ENCODE data around the gene REEP6.
"Not testable (repeated sequence)": the region's sequence is repeated elsewhere in the genome, so short reads cannot be mapped to it uniquely, and the experiment has no call there.

The REEP6 gene

DNA sequence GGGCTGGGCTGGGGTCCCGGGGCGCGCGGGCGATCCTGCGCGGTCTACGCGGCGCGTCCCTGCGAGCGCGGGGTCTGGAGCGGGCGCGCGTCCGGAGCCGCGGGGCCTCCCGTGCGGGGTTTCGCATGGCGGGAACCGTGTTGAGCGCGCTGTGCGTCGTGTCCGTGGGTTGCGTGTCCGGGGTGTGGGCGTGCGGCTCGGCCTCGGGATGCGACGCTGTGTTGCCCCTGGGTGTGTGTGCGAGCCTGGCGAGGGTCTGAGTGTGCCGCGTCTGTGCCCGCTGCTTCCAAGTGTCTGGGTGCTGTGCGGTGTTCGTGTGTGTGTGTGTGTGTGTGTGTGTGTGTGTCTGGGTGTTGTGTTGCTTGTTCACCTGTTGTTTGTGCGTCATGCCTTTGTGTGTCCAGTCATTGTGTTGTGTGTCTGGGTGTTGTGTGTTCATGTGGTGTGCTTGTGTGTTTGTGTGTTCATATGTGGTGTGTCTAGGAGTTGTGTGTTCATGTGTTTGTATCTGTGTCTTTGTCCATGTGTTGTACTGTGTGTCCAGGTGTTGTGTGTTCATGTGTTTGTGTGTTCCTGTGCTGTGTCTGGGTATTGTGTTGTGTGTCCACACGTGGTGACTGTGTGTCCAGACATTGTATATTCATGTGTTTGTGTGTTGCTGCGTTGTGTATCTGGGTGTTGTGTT, 33.4 kb downstream of the REEP6 start:
- no peak for DNase-seq (ENCODE audit: low spot score)

DNA sequence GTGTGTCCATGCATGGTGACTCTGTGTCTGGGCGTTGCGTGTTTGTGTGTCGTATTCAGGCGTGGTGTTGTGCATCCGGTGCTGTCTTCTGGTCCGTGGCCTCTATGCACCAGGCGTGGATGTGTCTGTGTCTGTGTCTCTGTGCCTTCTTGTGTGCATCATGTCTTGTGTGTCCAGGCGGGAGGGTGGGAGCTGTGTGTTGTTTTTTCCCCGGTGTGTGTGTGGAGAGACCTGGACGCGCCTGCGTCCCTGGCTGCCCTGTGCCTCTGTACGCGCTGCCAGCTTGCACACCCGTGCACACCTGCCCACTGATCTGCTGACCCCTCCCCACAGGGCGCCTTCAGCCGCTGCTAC, 34.0 kb downstream of the REEP6 start:
- DNase-seq (ENCODE audit: low spot score) = no peak

DNA sequence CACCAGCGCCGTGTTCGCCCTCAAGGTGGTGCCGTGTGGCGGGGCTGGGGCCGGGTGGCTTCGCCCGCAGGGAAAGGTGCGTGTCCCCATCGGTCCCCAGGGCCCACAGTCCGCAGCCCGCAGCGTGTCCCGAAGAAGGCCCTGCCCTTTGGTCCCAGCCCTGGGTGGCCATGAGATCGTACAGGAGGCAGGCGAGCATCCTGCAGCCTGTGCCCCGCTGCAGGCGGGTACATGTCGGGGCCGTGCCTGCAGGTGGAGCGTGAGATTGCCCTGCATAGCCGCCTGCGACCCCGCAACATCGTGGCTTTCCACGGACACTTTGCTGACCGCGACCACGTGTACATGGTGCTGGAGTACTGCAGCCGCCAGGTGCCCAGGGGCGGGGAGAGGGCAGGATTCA, 34.4 kb downstream of the REEP6 start:
- no peak for DNase-seq (ENCODE audit: low spot score)

DNA sequence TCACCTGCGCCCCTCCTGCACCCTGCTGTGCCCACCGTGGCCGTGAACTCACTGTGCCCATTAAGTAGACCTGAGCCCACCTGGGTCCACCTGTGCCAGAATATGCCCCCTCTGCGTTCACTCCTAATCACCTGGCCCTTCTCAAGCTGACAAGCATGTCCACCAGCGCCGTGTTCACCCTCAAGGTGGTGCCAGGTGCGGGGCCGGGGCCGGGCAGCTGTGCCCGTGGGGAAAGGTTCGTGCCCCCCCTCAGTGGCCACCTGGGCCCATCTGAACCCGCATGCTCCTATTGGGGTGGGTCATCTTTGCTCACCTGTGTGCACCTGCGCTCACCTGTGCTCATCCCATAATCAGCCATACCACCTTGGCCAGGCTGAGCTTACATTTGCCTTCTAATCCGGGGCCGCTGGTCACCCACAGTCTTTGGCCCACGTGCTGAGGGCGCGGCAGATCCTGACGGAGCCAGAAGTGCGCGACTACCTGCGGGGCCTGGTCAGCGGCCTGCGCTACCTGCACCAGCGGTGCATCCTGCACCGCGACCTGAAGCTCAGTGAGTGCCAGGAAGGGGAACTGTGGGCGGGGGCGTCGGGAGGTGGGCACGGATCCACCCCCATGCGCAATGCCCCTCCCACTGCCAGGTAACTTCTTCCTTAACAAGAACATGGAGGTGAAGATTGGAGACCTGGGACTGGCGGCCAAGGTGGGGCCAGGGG, 35.2 kb downstream of the REEP6 start:
- DNase-seq (ENCODE audit: low spot score) = no peak

DNA sequence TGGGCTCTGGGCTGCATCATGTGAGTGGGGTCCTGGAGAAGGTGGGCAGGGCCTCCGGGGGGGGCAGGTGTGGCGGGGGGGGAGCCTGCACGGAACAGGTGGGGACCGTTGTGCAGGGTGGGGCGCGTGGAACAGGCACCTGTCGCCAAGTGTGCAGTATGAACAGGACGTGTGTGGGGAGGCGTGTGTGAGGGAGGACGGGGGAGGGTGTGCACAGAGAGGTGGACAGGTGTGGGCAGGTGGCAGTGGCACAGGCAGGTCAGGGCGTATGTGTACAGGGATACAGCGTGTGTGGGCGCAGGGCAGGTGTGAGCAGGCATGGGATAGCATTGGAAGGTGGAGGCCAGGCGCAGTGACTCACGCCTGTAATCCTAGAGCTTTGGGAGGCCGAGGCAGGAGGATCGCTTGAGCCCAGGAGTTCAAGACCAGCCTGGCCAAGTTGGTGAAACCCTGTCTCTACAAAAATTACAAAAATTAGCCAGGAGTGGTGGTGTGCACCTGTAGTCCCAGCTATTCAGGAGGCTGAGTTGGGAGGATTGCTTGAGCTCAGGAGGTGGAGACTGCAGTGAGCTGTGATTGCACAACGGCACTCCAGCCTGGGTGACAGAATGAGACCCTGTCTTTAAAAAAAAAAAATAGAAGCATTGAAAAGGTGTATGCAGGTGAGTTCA, 36.1 kb downstream of the REEP6 start:
- no peak for DNase-seq (ENCODE audit: low spot score)

DNA sequence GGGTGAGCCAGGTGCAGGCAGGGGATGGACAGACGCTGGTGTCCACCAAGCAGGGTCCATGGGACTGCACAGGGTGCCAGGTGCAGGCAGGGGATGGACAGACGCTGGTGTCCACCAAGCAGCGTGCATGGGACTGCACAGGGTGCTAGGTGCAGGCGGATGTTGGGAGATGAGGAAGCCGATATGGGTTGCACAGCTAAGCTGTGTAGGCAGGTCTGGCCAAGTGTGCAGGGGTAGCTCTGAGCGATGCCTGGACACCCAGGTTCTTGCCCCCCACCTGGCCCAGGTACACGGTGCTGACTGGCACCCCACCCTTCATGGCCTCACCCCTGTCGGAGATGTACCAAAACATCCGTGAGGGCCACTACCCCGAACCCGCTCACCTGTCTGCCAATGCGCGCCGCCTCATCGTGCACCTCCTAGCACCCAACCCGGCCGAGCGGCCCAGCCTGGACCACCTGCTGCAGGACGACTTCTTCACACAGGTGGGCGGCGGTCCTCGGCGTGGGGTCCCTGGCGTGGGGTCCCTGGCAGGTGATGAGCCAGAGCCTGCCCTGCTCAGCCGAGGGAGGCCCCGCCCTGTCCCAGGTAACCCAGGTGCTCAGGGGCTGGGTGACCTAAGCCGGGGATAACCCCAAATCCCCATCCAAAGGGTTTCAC, 36.8 kb downstream of the REEP6 start:
- no peak for DNase-seq (ENCODE audit: low spot score)

DNA sequence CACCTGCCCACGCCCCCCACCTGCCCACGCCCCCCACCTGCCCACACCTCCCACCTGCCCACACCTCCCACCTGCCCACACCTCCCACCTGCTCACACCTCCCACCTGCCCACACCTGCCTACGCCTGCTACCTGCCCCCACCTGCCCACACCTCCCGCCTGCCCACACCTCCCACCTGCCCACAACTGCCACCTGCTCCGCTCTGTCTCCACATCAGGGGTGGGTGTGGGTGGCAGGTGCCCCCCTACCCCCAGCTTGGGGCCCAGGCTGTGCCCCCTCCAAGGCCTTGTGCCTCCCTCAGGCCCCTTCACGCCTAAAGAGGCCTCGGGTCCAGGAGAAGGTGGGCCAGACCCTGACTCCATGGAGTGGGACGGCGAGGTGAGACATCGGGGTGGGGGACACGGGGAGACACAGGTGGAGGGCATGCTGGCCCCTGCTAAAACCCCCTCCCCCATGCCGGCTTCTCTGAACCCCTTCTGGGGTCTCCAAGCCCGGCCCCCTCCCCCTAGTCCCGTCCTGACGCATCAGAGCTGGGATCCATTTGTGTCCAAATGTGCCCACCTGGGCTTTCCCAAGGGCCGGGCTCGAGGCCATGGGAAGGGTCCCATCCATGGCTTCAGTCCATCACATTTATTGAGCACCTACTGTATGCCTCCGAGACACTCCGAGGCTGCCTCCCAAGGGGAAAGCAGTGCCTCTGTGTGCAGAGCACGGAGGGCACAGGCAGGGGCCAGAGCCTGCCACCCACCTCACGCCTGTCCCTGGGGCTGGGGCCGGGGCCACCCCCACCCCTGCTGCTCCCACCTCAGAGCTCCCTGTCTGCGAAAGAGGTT, 37.8 kb downstream of the REEP6 start:
- no peak for DNase-seq (ENCODE audit: low spot score)

DNA sequence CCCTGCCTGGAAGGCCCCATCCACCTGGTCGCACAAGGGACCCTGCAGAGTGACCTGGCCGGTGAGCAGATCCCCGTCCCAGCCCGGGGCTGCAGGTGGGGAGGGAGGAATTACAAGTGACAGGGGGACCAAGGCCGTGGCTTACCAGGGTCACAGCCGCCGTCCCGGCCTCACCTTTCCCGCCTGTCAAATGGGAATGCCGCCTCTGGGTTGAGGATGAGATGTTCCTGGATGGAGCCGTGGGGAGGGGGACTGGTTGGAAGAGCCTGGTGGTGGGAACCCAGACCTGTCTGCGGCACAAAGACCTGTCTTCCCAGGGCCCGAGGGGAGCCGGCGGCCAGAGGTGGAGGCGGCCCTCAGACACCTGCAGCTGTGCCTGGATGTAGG, 38.4 kb downstream of the REEP6 start:
- no peak for DNase-seq (ENCODE audit: low spot score)

DNA sequence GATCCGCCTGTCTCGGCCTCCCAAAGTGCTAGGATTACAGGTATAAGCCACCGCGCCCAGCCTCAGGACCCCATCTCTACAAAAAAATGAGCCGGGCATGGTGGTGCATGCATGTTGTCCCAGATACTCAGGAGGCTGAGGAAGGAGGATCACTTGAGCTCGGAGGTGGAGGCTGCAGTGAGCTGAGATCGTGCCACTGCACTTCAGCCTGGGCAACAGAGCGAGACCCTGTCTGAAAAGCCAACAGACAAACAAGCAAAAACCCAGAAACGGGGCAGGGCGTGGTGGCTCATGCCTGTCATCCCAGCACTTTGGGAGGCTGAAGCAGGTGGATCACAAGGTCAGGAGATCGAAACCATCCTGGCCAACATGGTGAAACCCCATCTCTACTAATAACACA, 39.9 kb downstream of the REEP6 start:
- DNase-seq (ENCODE audit: low spot score) = not testable (repeated sequence)

DNA sequence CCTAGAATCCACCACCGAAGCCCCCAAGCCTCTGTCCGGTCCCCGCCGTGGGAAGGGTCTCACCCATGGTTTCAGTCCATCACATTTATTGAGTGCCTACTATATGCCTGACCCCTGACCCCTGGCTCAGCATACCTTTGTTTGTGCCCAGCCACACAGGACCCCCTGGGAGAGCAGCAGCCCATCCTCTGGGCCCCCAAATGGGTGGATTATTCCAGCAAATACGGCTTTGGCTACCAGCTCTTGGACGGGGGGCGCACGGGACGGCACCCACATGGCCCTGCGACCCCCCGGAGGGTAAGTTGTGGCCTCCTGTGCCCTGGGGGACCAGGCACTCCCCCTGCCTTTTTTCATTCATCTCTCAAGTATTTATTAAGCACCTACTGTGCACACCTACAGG, 40.6 kb downstream of the REEP6 start:
- no peak for DNase-seq (ENCODE audit: low spot score)

DNA sequence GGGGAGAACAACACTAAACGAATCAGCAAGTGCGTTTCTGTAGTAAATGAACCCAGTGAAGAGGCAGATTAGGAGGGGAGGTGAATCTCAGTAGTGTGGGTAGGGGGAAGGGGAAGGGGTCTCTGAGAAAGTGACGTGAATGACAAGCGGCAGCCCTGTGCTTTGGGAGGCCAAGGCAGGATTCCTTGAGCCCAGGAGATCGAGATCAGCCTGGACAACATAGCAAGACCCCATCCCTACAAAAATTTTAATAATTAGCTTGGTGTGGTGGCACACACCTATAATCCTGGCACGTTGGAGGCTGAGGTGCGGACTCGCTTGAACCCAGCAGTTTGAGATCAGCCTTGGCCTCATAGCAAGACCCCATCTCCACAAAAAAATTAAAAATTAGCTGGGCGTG, 41.0 kb downstream of the REEP6 start:
- DNase-seq (ENCODE audit: low spot score) = no peak

DNA sequence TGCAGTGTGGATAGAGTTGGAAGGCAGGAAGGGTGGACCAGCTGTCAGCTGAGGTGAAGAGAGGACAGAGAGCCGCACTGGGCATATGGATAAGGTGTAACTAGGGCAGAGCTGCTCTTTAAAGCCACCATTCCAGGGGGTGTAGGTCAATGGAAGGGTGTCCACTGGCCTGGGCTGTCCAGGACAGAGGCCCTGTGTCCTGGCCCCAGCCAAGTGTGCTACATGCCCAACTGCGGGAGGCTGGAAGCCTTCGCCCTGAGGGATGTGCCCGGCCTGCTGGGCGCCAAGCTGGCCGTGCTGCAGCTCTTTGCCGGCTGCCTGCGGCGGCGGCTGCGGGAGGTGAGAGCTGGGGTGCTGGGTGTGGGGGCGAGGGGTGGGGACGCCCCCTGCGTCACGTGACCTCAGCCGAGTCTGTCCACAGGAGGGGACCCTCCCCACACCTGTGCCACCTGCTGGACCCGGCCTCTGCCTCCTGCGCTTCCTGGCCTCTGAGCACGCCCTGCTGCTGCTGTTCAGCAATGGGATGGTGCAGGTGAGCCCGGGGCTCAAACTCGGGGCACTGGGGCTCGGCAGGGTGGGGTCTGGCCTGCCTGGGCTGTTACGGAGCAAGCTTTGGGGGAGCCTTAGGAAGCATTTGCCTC, 42.6 kb downstream of the REEP6 start:
- DNase-seq (ENCODE audit: low spot score) = no peak

DNA sequence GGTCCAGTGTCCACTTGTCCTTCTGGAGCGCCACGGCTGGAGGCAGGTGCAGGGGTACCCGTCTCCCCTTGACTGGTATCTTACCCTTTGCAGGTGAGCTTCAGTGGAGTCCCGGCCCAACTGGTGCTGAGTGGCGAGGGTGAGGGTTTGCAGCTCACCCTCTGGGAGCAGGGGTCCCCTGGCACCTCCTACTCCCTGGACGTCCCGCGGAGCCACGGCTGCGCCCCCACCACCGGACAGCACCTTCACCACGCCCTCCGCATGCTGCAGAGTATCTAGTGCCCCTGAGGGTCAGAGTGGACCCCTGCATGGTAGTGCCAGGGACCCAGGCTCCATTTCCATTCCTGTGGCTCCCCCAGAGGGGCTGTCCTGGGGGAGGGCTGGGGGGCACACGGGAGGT, 44.0 kb downstream of the REEP6 start:
- no peak for DNase-seq (ENCODE audit: low spot score)

DNA sequence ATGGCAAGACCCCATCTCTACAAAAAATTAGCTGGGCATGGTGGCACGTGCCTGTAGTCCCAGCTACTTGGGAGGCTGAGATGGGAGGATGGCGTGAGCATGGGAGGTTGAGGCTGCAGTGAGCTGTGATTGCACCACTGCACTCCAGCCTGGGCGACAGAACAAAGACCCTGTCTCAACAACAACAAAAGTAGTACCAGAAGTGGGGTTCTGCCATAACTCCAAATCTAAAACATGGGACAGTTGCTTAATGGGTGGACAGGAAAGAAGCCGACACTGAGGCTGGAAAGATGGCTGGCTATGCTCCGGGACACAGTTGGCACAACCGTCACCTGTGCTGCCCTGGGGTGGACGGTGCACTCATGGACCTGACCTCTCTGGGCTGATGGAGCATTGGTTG, 44.7 kb downstream of the REEP6 start:
- not testable (repeated sequence) for DNase-seq (ENCODE audit: low spot score)

DNA sequence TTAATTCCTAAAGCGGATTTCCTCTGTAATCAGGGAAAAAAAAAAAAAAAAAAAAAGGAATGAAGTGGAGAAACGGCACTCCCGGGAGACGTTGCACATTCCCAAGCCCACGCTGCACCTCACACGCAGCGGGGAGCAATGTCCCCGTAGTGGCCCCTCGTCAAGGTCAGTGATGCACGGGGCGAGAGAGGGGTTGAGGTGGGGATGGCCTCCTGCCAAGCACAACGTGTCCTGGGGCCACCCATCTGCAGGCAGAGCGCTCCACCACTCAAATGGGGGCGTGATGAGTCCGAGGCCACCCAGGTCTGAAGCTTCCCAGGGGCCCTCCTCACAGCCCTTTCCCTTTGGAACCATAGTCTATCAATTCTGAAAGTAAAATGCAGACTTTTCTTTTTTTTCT, 48.0 kb downstream of the REEP6 start:
- DNase-seq (ENCODE audit: low spot score) = no peak

DNA sequence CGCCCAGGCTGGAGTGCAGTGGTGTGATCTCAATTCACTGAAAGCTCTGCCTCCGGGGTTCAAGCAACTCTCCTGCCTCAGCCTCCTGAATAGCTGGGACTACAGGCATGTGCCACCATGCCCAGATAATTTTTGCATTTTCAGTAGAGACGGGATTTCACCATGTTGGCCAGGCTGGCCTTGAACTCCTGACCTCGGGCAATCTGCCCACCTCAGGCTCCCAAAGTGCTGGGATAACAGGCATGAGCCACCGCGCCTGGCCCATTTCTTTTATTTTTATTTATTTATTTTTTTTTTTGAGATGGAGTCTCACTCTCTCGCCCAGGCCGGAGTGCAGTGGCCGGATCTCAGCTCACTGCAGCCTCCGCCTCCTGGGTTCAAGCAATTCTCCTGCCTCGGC, 48.8 kb downstream of the REEP6 start:
- not testable (repeated sequence) for DNase-seq (ENCODE audit: low spot score)

DNA sequence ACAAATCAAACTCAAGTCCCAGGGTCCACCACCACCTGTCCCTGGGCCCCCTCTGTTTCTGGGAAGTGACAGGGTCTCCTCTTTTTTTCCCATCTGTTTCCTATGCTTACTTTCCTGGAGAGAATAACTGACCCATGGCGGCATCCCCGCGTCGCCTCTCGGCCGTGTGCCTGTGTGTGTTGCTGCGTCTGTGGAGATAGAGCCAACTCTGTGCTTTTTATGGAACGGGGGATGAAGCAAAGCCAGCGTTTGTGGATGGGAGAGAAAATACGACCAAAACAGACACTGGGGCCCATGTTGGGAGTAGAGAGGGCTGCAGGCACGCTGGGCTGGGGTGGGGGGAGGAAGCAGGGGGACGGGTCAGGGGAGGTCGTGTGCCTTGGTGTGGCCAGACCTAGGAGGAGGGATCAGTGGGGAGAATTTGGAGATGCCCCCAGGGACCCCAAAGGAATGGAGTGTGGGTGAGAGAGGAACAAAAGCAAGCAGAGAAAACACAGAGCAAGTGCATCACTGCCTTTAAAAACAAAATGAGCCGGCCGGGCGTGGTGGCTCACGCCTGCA, 49.5 kb downstream of the REEP6 start:
- DNase-seq (ENCODE audit: low spot score) = no peak

Data from LoVo (cell line).